GM12864 (cell line): ENCODE measurements around the gene PLEKHO2.

Source experiments
- DNase-seq: peaks from one replicate; pipeline ENCODE4 v3.0.0-alpha.2; 2011; ENCODE audit warnings: low read depth
- H3K4me3 ChIP-seq: 2 replicates; pipeline ENCODE4 v1.5.1; 2011; ENCODE audit warnings: mild to moderate bottlenecking, low read depth, low read length, control low read depth
- CTCF ChIP-seq: IDR thresholded peaks from 2 replicates; pipeline ENCODE4 v1.5.1; 2011; ENCODE audit warnings: low read depth, mild to moderate bottlenecking, moderate library complexity, low read length, control low read depth, inconsistent platforms; ENCODE audit errors: missing control alignments

The PLEKHO2 gene

GRCh38 chr15:64857421-64857820, 15.7 kb downstream of the PLEKHO2 start:
- DNase-seq = no peak
- no peak overlapping the region for H3K4me3 ChIP-seq
- TF ChIP-seq CTCF = no peak

- DNase-seq = no peak
- no peak overlapping the region for H3K4me3 ChIP-seq
- TF ChIP-seq CTCF = no peak
Observed at GRCh38 chr15:64858021-64858575, 16.4 kb downstream of the PLEKHO2 start.

GRCh38 chr15:64859226-64859625, 17.5 kb downstream of the PLEKHO2 start:
- TF ChIP-seq CTCF = no peak
- no peak for DNase-seq
- H3K4me3 ChIP-seq = no peak overlapping the region

GRCh38 chr15:64861331-64861730, 19.6 kb downstream of the PLEKHO2 start:
- no peak for TF ChIP-seq CTCF
- no peak for DNase-seq

GRCh38 chr15:64861960-64862359, 20.2 kb downstream of the PLEKHO2 start:
- DNase-seq = no peak
- no peak for TF ChIP-seq CTCF
- no peak overlapping the region for H3K4me3 ChIP-seq

More at GRCh38 chr15:64861331-64861730, 19.6 kb downstream of the PLEKHO2 start:
- no peak overlapping the region for H3K4me3 ChIP-seq

- TF ChIP-seq CTCF = no peak
- no peak overlapping the region for H3K4me3 ChIP-seq
- DNase-seq = no peak
Observed at GRCh38 chr15:64862408-64862807, 20.7 kb downstream of the PLEKHO2 start.

- TF ChIP-seq CTCF = no peak
- H3K4me3 ChIP-seq = no peak overlapping the region
- DNase-seq = no peak
Observed at GRCh38 chr15:64864068-64864467, 22.4 kb downstream of the PLEKHO2 start.
